Gastrocnemius medialis (tissue), 4 donors: Measurements from ENCODE around the gene ACADM.
"Not testable (repeated sequence)": the region's sequence is repeated elsewhere in the genome, so short reads cannot be mapped to it uniquely, and the experiment has no call there.

ENCODE experiments used
- POLR2A ChIP-seq, 2 donors: fragments of 450-650 bp; IDR thresholded peaks; one replicate each; pipeline ENCODE4 v1.6.1; 2017; ENCODE audit warnings: antibody characterized with exemption in 2 of 2, mild to moderate bottlenecking in 2 of 2, moderate library complexity in 2 of 2
- TF ChIP-seq, protein P1 (sequence below), 5 experiments: fragments of 450-650 bp in 3 of 5; fragments of 200-600 bp in 2 of 5; sonication (generic) in 2 of 5; IDR thresholded peaks in 4 of 5; conservative IDR thresholded peaks in 1 of 5; 1 replicate in 4 of 5; 2 replicates in 1 of 5; pipeline ENCODE4 v1.5.1; 2016 to 2019; ENCODE audit warnings: antibody characterized with exemption in 5 of 5, mild to moderate bottlenecking in 3 of 5, moderate library complexity in 3 of 5

DNA sequence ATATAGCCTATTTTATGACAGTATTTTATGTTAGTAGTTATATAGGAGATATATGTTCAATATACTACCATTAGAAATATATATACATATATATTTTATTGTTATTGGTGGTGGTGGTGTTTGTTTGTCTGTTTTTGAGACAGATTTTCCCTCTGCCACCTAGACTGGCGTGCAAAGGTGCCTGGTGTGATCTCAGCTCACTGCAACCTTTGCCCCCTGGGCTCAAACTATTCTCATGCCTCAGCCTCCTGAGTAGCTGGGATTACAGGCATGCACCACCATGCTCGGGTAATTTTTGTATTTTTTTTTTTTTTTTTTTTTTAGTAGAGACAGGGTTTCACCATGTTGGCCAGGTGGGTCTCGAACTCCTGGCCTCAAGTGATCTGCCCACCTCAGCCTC, 85.6 kb downstream of the ACADM start:
- TF ChIP-seq, protein P1, sequence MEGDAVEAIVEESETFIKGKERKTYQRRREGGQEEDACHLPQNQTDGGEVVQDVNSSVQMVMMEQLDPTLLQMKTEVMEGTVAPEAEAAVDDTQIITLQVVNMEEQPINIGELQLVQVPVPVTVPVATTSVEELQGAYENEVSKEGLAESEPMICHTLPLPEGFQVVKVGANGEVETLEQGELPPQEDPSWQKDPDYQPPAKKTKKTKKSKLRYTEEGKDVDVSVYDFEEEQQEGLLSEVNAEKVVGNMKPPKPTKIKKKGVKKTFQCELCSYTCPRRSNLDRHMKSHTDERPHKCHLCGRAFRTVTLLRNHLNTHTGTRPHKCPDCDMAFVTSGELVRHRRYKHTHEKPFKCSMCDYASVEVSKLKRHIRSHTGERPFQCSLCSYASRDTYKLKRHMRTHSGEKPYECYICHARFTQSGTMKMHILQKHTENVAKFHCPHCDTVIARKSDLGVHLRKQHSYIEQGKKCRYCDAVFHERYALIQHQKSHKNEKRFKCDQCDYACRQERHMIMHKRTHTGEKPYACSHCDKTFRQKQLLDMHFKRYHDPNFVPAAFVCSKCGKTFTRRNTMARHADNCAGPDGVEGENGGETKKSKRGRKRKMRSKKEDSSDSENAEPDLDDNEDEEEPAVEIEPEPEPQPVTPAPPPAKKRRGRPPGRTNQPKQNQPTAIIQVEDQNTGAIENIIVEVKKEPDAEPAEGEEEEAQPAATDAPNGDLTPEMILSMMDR (IDR thresholded peaks at IDR 0.05 in 4 of 5, conservative IDR thresholded peaks at IDR 0.05 in 1 of 5): not testable (repeated sequence)
- TF ChIP-seq POLR2A (IDR thresholded peaks at IDR 0.05): not testable (repeated sequence)
